Upper lobe of right lung (tissue), 1 donor: ENCODE data around the gene ENTPD1. TPM values are rescaled to one million over a fixed set of nuclear protein-coding genes. Genes with fewer than 3 reads are reported as not detected.
"Not testable (repeated sequence)": the region's sequence is repeated elsewhere in the genome, so short reads cannot be mapped to it uniquely, and the experiment has no call there.

Source experiments
- ATAC-seq: fragments of 200-7000 bp; cut with Tn5 transposase; one replicate; pipeline ENCODE4 v1.9.1; 2020; ENCODE audit warnings: mild to moderate bottlenecking, moderate library complexity
- DNase-seq: peaks from one replicate; pipeline ENCODE4 v3.0.0-alpha.2; 2020
- H3K27ac ChIP-seq: fragments of 200-600 bp; one replicate; pipeline ENCODE4 v1.8.0; 2022
- H3K27me3 ChIP-seq: fragments of 200-600 bp; one replicate; pipeline ENCODE4 v1.8.0; 2022; ENCODE audit warnings: mild to moderate bottlenecking
- H3K36me3 ChIP-seq: fragments of 200-600 bp; one replicate; pipeline ENCODE4 v1.8.0; 2022
- H3K4me1 ChIP-seq: fragments of 200-600 bp; one replicate; pipeline ENCODE4 v1.8.0; 2022
- H3K4me3 ChIP-seq: fragments of 200-600 bp; one replicate; pipeline ENCODE4 v1.8.0; 2022; ENCODE audit warnings: mild to moderate bottlenecking
- H3K9me3 ChIP-seq: fragments of 200-600 bp; one replicate; pipeline ENCODE4 v1.8.0; 2022
- CTCF ChIP-seq: fragments of 200-600 bp; IDR thresholded peaks from one replicate; pipeline ENCODE4 v1.8.0; 2022; ENCODE audit warnings: antibody characterized with exemption
- intact Hi-C: fragments of 100-400 bp; cut with DNase I; formaldehyde crosslinking; loops from one replicate; pipeline ENCODE4 v1.11.0; 2022
- total RNA-seq: library from RNA; stranded (reverse); fragmentation: NEBNext Ultra II Directional; extraction: Animal tissue kit (Norgen Biotek cat#: 25700); gene quantifications from one replicate; pipeline ENCODE4 v1.2.1, GENCODE V29; 2021
- donor health status: DM: no; HTN: yes; CAD: no; lungs with severe emphysema.

The ENTPD1 gene
- total RNA-seq, 1 donor from 2014 or later = 64.6 TPM

GRCh38 chr10:95716866-95717265, 39.1 kb upstream of the ENTPD1 start:
- no peaks in the 10 kb centered on the region for H3K27me3 ChIP-seq
- H3K9me3 ChIP-seq = no peaks in the 10 kb centered on the region
- DNase-seq (no peak), ATAC-seq (no peak)
- no peak for TF ChIP-seq CTCF
- H3K36me3 ChIP-seq = no peaks in the 10 kb centered on the region
- H3K4me3 ChIP-seq = no peak overlapping the region
- no peaks in the 10 kb centered on the region for H3K4me1 ChIP-seq
- H3K27ac ChIP-seq = no peak overlapping the region
- intact Hi-C loops = no loop called here

- DNase-seq, ATAC-seq, H3K4me3 ChIP-seq, H3K36me3 ChIP-seq, H3K4me1 ChIP-seq, H3K27me3 ChIP-seq, H3K27ac ChIP-seq, H3K9me3 ChIP-seq, intact Hi-C loops: not testable (repeated sequence)
Observed at GRCh38 chr10:95720745-95721144, 35.2 kb upstream of the ENTPD1 start.

- H3K4me3 ChIP-seq, ATAC-seq, H3K9me3 ChIP-seq, DNase-seq, H3K36me3 ChIP-seq, intact Hi-C loops, H3K27me3 ChIP-seq, H3K4me1 ChIP-seq, H3K27ac ChIP-seq: not testable (repeated sequence)
Observed at GRCh38 chr10:95722496-95722895, 33.5 kb upstream of the ENTPD1 start.

GRCh38 chr10:95728526-95728925, 27.4 kb upstream of the ENTPD1 start:
- DNase-seq (no peak), ATAC-seq (peak; percentile 44)
- TF ChIP-seq CTCF = no peak
- H3K27ac ChIP-seq = no peak overlapping the region
- no peak overlapping the region for H3K4me3 ChIP-seq
- no peaks in the 10 kb centered on the region for H3K4me1 ChIP-seq
- no peaks in the 10 kb centered on the region for H3K36me3 ChIP-seq
- intact Hi-C loops = no loop called here
- H3K9me3 ChIP-seq = no peaks in the 10 kb centered on the region
- H3K27me3 ChIP-seq = no peaks in the 10 kb centered on the region

GRCh38 chr10:95729323-95730055, 26.5 kb upstream of the ENTPD1 start:
- intact Hi-C loops = no loop called here
- peak overlapping the region; percentile 26 for H3K27ac ChIP-seq
- no peaks in the 10 kb centered on the region for H3K9me3 ChIP-seq
- no peak for ATAC-seq
- H3K36me3 ChIP-seq = no peaks in the 10 kb centered on the region
- H3K4me3 ChIP-seq = no peak overlapping the region
- H3K4me1 ChIP-seq = no peaks in the 10 kb centered on the region
- DNase-seq = no peak
- no peak for TF ChIP-seq CTCF
- no peaks in the 10 kb centered on the region for H3K27me3 ChIP-seq

GRCh38 chr10:95730233-95730632, 25.7 kb upstream of the ENTPD1 start:
- Histone ChIP-seq H3K27ac (peak overlapping the region; percentile 26), H3K9me3 (no peaks in the 10 kb centered on the region), H3K27me3 (no peaks in the 10 kb centered on the region), H3K4me1 (no peaks in the 10 kb centered on the region), H3K4me3 (no peak overlapping the region), H3K36me3 (no peaks in the 10 kb centered on the region)
- intact Hi-C loops = no loop called here
- no peak for TF ChIP-seq CTCF
- no peak for DNase-seq
- no peak for ATAC-seq

GRCh38 chr10:95732907-95733306, 23.1 kb upstream of the ENTPD1 start:
- DNase-seq, H3K4me1 ChIP-seq, H3K27me3 ChIP-seq, ATAC-seq, H3K9me3 ChIP-seq, H3K27ac ChIP-seq, intact Hi-C loops, H3K36me3 ChIP-seq, H3K4me3 ChIP-seq: not testable (repeated sequence)
